Airway epithelial cell (primary cell): Measurements from ENCODE around the gene LTBP3. TPM values are rescaled to one million over a fixed set of nuclear protein-coding genes. Genes with fewer than 3 reads are reported as not detected.

ENCODE experiments used
- total RNA-seq: library from RNA; depleted of rRNA; stranded (reverse); fragments of >200 nt; gene quantifications from 2 replicates; pipeline ENCODE4 v1.2.3, GENCODE V29; 2015

LTBP3 gene
- 47.3 and 70.5 TPM in 2 replicates for total RNA-seq

DNA sequence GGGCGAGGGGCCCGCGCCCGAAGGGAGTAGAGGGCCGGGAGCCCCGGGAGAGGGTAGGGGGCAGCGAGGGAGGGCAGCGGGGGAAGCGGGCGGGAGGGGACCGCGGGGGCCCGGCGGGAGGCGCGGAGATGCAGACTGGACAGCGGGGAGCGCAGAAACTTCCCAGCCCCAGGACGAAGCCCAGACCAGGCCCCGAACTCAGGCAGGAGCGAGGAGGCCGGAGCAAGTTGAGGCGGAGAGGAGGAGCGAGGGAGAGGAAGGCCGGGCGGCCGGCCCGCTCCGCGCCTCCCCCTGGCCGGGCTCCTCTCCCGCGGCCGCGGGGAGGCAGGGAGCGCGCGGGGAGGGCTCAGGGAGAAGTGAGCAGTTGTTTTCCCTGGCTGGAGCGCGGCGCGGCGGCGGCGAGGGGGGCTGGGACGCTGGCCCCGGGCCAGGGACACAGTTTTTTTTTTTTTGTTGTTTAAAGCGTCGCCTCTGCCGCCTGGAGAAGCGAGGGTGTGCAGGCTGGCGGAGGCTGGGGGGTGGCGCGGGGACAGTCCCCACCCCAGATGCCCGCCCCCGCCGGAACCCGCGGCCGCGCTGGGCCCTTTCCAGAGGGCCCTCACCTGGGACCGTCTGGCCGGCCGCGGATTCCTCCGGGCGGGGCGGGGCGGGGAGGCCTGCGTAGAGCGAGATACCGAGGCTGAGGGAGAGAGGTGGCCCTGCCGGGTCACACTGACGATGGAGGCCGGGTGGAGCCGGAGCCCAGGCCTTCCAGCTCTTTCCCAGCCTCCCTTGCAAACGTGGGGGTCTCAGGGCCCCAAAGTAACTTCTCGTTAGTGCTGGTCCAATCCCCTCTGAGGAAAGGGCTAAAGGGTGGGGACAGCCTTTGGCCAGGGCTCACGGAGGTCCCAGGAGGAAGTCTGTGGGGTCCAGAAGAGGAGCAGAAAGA lies at the start of gene LTBP3:
Gene LTBP3, minus strand, starts transcription at position 358 of the 928 bp plus-strand sequence. CDS start 400 bp downstream, outside the sequence.

GRCh38 chr11:65595543-65596281 lies 37.6 kb upstream of the LTBP3 start, which contains the start of gene KCNK7:
TSS of gene KCNK7 (minus strand) at chr11:65595800. CDS start at chr11:65595772, 28 bp downstream.

GRCh38 chr11:65575568-65576231 lies 17.5 kb upstream of the LTBP3 start, which contains the start of gene EHBP1L1:
TSS of gene EHBP1L1 (plus strand) at chr11:65576053. CDS start at chr11:65576303, 250 bp downstream.

DNA sequence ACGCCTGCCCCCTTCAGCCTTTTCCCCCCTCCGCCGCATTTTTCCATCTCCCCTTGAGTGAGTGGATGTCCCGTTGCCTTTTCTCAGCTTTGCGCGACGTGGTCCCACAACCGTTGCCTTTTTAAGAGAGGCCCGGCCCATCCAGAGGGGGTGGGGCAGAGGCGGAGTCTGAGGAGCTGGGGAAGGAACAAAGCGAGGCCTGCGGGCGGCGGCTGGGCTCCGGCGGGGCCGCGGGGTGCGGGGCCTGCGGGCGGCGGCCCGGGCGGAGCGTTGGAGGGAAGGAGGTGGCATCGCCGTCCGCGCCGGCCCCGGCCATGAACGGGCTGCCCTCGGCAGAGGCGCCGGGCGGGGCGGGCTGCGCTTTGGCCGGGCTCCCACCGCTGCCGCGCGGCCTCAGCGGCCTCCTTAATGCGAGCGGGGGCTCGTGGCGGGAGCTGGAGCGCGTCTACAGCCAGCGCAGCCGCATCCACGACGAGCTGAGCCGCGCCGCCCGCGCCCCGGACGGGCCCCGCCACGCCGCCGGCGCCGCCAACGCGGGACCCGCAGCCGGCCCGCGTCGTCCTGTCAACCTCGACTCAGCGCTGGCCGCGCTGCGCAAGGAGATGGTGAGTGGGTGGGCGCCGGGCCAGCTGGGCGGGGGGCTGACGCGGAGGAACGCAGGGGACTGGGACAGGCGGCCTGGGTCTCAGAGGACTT lies 14.3 kb upstream of the LTBP3 start, which contains the start of gene FAM89B:
Gene FAM89B, plus strand, starts transcription at position 183 of the 696 bp plus-strand sequence. Its CDS starts 132 bp downstream, at position 315.

DNA sequence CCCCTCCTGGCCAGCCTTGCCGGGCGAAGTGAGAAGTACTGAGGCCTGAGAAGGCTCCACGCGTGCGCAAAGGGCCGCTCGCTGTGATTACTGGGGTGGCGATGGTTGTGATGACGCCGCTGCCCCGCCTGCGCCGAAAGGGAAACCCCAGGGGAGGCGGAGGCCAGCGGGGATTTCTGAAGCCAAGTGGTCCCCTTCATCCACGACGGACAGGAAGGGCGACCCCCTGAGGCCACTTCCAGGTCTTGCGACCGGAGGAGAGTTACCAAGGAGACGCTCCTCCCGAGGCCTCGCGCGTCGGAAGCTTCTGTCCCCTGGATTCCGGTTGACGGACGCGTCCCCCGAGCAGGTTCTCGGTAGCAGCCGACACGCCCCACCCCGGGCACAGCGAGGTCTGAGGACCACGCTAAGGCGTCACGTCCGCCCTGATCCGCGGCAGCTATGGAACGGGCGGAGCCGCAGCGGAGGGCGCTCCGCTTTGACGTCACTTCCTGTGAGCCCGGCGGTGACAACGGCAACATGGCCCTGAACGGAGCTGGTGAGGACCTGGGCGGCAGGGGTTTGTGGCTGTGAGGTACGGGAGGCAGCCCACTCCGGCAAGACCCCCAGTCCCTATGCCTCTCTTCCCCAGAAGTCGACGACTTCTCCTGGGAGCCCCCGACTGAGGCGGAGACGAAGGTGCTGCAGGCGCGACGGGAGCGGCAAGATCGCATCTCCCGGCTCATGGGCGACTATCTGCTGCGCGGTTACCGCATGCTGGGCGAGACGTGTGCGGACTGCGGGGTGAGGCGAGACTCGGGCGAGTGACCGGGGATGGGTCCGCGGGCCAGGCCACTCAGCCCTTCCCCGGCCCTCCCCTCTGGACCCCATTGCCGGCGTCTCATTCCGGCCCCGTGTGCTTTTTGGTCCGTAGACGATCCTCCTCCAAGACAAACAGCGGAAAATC lies 12.1 kb upstream of the LTBP3 start, which contains the start of gene ZNRD2:
Gene ZNRD2, plus strand, starts transcription at position 505 of the 946 bp plus-strand sequence. Its CDS starts 15 bp downstream, at position 520.

DNA sequence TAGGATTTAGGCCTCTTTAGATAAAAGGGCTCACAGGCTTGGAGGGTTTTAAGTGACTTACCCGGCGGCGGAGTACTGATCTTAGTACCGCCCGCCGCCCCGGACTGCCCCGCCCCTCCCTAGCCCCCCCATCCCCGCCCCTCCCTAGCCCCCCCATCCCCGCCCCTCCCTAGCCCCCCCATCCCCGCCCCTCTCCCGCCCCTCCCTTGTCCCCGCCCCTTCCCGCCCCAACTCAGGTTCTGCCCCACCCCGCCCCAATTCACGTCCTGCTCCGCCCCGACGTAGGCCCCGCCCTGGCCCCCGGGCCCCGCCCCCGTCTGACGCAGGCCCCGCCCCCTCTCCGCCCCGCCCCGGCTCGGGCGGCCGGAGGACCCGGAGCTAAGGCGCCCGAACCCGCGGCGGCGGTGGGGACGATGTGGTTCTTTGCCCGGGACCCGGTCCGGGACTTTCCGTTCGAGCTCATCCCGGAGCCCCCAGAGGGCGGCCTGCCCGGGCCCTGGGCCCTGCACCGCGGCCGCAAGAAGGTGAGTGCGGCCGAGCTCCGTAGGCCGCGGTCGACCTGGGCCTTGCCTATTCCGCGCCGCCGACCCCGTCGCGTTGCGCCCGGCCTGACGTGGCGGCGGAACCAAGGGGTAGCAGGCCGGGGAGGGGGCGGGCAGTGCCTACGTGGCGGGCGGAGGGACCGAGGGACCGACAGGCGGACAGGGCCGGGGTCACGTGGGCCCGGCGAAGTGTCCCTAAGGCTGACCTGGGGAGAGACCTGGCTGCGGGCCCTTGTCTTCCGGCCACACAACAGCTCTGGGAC lies 33.2 kb downstream of the LTBP3 start, which contains the start of gene SCYL1:
Gene SCYL1, plus strand, starts transcription at position 343 of the 805 bp plus-strand sequence. Its CDS starts 71 bp downstream, at position 414.

GRCh38 chr11:65498977-65499712 lies 59.0 kb downstream of the LTBP3 start, which contains the start of gene MALAT1:
TSS of gene MALAT1 (plus strand) at chr11:65499045.

Other genes with a start within 250 kb of the LTBP3 start
- 6.1 and 9.5 TPM in 2 replicates for gene CDC42EP2, start 243.5 kb downstream of the LTBP3 start, total RNA-seq
- gene DPF2, start 224.5 kb downstream of the LTBP3 start, total RNA-seq: 27.9 and 29.6 TPM in 2 replicates
- 0.07 TPM in 1 of 2 replicates, not detected in the other for gene TIGD3, start 203.6 kb downstream of the LTBP3 start, total RNA-seq
- gene SLC25A45, start 175.7 kb downstream of the LTBP3 start, total RNA-seq: 0.09 and 0.56 TPM in 2 replicates
- gene FRMD8, start 171.7 kb downstream of the LTBP3 start, total RNA-seq: 116 and 142 TPM in 2 replicates
- 23.1 and 31.5 TPM in 2 replicates for gene NEAT1, start 135.6 kb downstream of the LTBP3 start, total RNA-seq
- 1,648 and 1,826 TPM in 2 replicates for gene MALAT1, start 59.3 kb downstream of the LTBP3 start, total RNA-seq
- gene SCYL1, start 33.3 kb downstream of the LTBP3 start, total RNA-seq: 62.1 and 72.4 TPM in 2 replicates
- 66.6 and 104 TPM in 2 replicates for gene ZNRD2, start 12.1 kb upstream of the LTBP3 start, total RNA-seq
- gene FAM89B, start 14.2 kb upstream of the LTBP3 start, total RNA-seq: 34.2 and 40.8 TPM in 2 replicates
- gene EHBP1L1, start 17.7 kb upstream of the LTBP3 start, total RNA-seq: 40.9 and 63.1 TPM in 2 replicates
- 2.9 and 5.2 TPM in 2 replicates for gene KCNK7, start 37.4 kb upstream of the LTBP3 start, total RNA-seq
- gene MAP3K11, start 55.9 kb upstream of the LTBP3 start, total RNA-seq: 32.6 and 39.1 TPM in 2 replicates
- gene PCNX3, start 57.4 kb upstream of the LTBP3 start, total RNA-seq: 33.0 and 43.0 TPM in 2 replicates
- gene SIPA1, start 79.7 kb upstream of the LTBP3 start, total RNA-seq: 9.7 and 14.6 TPM in 2 replicates
- gene RELA, start 104.6 kb upstream of the LTBP3 start, total RNA-seq: 35.5 and 68.3 TPM in 2 replicates
- 33.8 and 37.9 TPM in 2 replicates for gene KAT5, start 153.9 kb upstream of the LTBP3 start, total RNA-seq
- 61.6 and 92.6 TPM in 2 replicates for gene RNASEH2C, start 162.4 kb upstream of the LTBP3 start, total RNA-seq
- 21.3 and 24.3 TPM in 2 replicates for gene AP5B1, start 222.6 kb upstream of the LTBP3 start, total RNA-seq
- gene OVOL1, start 228.7 kb upstream of the LTBP3 start, total RNA-seq: 26.4 and 31.0 TPM in 2 replicates